ENCODE results near the gene MOB3B.

MOB3B gene

GRCh38 chr9:27385606-27386322 is 143.8 kb downstream of the MOB3B start:
- no peak for DNase-seq

GRCh38 chr9:27384262-27385014 is 145.2 kb downstream of the MOB3B start:
- no peak for DNase-seq

DNA sequence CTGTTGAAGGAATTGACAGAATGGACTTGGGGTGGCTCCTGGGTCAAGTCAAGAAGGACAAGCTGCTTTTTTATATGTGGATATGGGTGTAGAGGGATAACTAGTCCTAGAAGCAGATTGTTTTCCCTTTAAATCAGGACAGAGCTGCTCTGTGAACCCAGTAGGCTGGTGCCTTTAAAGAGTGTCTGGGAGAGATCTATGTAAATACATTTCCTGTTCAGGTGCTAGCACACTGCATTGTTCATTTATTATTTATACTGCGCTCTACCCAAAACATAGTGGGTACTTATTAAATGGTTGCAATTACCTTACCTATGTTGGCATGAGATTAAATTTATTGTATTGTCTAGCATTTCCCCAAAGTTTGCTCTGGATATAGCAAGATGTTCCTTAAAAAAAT is 146.1 kb downstream of the MOB3B start:
- no peak for DNase-seq

- no peak for DNase-seq
Measured at GRCh38 chr9:27382975-27383374, 146.6 kb downstream of the MOB3B start.

DNA sequence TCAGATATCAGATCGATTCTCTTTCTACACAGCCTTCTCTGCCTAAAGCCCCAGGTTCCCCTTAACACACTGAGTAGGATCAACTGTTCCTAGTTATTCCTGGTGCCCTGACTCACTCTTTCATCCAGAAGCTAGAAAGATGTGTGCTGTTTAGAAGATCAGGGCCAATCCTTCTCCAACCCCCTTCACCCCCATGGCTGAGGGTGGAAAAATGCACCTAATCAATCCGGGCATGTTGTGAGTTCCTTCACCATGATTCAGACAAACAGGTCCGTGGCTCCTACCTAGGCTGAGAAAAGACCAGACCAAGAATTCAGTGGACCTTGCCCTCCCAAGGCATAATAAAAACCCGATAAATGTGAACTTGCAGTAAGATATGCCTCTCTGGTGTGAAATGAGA is 147.3 kb downstream of the MOB3B start:
- DNase-seq = no peak

GRCh38 chr9:27379311-27380251 is 150.0 kb downstream of the MOB3B start:
- no peak for DNase-seq

DNA sequence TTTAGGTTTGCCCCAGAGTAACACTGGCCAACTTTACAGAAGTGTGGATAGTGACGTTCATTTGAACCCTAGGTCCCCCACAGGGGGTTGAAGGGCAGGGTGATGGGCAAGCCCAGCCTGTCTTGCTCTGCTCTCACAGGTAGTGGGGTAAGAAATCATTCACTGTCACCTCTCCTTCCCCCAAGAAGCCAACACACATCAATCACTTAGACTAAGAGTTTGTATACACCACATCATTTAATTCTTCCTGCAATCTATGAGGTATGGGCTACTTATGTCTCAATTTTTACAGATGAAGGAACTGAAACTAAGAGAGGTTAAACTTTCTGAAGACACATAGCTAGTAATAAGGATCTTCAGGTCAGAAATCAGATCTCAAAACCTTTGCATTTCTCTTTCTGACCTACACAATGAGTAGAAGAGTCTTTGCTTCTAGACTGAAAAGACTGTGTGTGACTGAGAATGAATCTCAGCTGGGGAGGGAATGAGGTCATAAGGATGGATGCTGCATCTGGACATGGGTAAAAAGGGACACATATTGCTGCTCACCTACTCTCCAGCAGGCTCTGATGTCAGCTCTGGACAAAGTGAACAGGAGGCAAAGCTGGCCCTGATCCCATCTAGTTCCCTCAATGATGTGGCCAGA is 151.7 kb downstream of the MOB3B start:
- no peak for DNase-seq

DNA sequence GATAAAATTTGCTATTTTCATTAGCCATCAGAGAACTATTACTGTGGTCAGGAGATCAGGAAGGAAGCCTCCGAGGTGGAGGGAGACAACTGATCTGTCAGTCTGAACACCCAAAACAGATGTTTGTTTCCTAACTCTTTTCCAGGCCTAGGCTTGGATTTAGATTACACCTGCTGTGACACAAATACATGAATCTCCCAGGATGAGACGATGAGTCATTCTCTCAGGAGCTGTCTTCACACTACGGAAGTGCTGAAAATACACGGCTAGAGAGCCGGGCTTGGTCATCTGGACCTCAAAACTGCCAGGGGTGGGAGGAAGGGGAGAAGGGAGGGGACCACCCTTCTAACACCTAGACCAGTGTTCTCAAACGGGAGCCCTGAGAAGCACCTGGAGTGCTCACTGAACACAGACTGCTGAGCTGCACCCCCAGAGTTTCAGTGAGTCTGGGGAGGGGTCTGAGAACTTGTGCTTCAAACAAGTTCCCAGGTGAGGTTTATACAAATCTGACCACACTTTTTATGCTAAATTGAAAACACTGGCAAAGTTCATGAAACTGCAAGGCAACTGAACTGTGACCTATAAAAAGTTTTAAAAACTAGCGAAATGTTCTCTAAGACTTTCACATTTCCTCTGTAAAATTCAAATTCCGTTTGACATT is 152.3 kb downstream of the MOB3B start:
- DNase-seq = no peak

GRCh38 chr9:27373851-27374250 is 155.8 kb downstream of the MOB3B start:
- no peak for DNase-seq

GRCh38 chr9:27372615-27373014 is 157.0 kb downstream of the MOB3B start:
- no peak for DNase-seq

DNA sequence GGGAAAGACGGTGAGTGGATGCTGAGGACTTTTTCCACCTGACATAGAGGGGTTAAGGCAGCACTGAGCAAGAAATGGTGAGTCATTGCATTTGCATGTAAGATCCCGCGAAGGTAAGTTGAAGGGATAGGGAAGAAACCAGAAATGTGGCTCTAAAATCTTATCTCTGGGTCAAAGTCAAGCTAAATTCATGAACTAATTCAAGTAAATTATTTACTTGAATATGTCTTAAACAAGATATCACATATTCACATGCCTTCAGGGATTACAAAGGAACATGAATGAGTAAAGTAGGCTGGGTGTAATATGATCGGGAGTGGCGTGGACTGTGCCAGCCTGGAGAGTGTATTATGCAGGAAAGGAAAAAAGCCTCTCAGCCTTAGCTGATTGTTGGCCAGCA is 158.2 kb downstream of the MOB3B start:
- DNase-seq = no peak

GRCh38 chr9:27369591-27369990 is 160.0 kb downstream of the MOB3B start:
- no peak for DNase-seq

- DNase-seq = no peak
Measured at GRCh38 chr9:27368316-27368985, 161.2 kb downstream of the MOB3B start.

- DNase-seq = no peak
Measured at GRCh38 chr9:27367921-27368315, 161.7 kb downstream of the MOB3B start.

DNA sequence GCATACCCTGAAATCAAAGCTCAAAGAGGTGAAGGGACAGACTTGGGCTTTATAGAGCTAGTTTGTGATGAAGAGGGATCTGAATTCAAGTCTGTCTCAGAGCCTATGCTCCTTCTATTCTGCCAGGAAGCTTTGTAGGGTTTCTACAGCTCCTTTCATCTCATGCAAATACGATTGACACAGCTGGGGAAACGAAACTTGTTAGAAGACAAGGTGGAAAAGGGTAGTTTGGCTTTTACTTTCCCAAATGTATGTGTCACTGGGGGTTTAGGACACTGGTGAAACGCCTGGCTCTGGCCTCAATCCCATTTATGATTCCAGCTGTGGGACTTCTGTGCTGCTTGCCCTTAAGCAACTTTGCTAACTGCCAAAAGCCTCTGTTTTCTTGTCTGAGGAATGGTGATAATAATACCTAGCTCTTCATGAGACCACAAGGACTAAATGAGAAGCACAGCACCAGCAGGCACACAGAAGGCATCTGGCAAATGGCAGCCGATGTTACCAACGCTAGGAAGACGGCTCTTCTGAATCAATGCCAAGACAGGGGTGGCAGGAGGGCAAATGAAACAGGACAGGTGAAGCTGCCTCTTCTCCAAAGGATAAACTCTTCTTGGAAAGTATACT is 162.3 kb downstream of the MOB3B start:
- no peak for DNase-seq

DNA sequence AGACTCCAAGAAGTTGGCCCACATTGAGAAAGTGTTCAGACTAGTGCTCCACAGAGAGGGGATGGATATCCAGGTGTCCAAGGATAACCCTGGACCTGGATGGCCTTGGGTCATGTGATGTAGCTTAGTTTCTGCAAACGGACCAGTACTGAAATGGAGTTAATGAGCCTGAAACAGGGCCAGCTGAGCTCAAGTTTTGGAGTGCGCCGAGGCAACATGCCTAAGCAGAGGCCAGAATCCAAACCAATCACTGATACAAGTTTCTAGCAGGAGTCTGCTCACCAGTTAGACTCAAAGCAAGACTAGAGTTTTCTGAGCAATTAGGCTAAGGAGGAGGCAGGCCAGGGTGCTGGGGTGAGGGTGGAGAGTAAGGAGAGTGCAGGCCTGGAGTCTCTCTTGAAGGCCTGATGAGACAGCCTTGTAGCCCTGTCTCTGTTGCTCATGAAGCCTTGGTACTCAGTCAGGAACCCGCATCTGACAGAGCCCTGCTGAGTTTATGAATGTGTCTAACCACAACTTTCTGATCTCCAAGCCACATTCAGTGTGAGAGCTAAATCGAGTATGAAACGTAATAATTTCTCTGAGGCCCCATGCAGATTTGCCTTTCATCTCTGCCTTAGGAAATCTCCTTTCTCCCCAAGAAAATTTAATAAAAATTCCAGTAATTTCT is 163.8 kb downstream of the MOB3B start:
- no peak for DNase-seq

GRCh38 chr9:27362447-27363210 is 167.0 kb downstream of the MOB3B start:
- DNase-seq = no peak

DNA sequence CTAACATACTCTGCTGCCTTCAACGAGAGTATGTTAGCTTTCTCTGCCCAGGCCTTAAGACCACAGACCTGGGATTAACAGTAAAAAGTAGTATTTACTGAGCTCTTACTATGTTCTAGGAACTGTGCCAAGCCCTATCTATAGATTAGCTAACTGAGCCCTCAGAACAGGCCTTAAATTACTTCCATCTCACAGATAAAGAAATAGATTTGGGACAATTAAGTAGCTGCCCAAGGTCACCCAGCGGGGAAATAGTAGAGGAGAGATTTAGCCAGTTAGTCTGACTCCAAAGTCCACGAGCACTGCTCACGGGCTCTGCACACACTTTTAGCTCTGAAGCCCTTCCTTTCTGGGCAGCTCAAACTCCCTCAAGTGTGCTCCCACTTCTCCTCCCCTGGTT is 168.1 kb downstream of the MOB3B start:
- DNase-seq = no peak

DNA sequence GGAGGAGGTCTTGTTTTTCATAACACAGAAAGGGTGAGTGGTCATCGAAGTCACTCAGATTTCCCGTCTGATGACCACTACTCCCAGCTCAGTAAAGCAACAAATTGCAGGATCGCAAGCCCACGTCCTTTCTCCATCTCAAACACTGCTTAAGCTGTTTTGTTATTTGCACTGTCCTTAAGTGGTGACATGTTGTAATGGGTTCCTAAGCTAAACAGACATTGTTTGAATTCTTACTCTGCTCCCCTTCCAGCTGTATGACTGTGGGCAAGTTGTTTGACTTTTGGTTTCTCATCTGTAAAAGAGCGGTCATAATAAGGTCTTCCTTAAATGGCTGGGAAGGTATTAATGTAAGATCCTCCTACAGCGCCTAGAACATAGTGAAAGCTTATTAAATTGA is 169.9 kb downstream of the MOB3B start:
- DNase-seq = no peak

DNA sequence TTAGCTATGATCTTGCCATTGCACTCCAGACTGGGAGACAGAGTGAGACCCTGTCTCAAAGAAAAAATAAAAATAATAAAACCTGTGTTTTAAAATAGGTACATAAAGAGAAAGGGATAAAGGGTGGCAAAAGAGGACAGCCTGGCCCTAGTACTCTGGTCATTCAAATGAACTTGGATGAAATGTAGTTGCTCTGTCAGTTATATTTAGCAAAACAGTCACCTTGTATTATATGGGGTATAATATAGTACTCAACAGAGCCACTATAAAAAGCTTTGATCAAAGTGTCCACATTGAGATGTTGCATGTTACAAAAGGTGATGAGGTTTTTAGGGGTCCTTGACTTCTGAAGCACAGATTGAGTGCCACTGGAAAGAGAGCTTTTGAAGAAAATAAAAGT is 171.6 kb downstream of the MOB3B start:
- DNase-seq = no peak

Measured in NCI-H1417 treated with DMSO at 0.1 percent for 48 hours (cell line).